ENCODE results near the gene PDLIM3.

GRCh38 chr4:185538806-185539205 is 3.5 kb upstream of the PDLIM3 start:
- no peak for TF ChIP-seq CTCF (conservative IDR thresholded peaks at IDR 0.05 in 1 of 2, IDR thresholded peaks at IDR 0.05 in 1 of 2; ENCODE audit: extremely low read depth in 1 of 2, insufficient read depth in 1 of 2, low read depth in 1 of 2, low read length in 2 of 2)
- TF ChIP-seq EZH2 (IDR thresholded peaks at IDR 0.05; ENCODE audit: borderline replicate concordance, low read length) = no peak

Data from mammary epithelial cell (primary cell).